GM12878 (cell line): ENCODE data around the gene GSTO1.

Experiments used
- DPF2 ChIP-seq: fragments of 450-650 bp; IDR thresholded peaks from 2 replicates; pipeline ENCODE4 v1.6.1; 2017; ENCODE audit warnings: mild to moderate bottlenecking
- MEF2A ChIP-seq: IDR thresholded peaks from 2 replicates; pipeline ENCODE4 v1.6.1; 2011; ENCODE audit warnings: low read depth, mild to moderate bottlenecking, low read length, moderate library complexity; ENCODE audit not compliant: insufficient read depth
- SP1 ChIP-seq: IDR thresholded peaks from one replicate; pipeline ENCODE4 v1.6.1; 2011; ENCODE audit warnings: low read depth, low read length
- TF ChIP-seq, protein P1 (sequence below), 3 experiments: IDR thresholded peaks in 2 of 3; conservative IDR thresholded peaks in 1 of 3; 2 replicates each; pipeline ENCODE4 v1.5.1; 2011; ENCODE audit warnings: low read depth in 3 of 3, low read length in 3 of 3, mild to moderate bottlenecking in 3 of 3, control low read depth in 2 of 3, moderate library complexity in 2 of 3, inconsistent platforms in 1 of 3, mixed read lengths in 1 of 3; ENCODE audit not compliant: control insufficient read depth in 2 of 3, insufficient read depth in 1 of 3; ENCODE audit errors: extremely low read depth in 1 of 3
- TF ChIP-seq, protein P2 (sequence below): fragments of 450-650 bp; IDR thresholded peaks from 2 replicates; pipeline ENCODE4 v1.6.1; 2017; ENCODE audit warnings: antibody characterized with exemption, mild to moderate bottlenecking, moderate library complexity

DNA sequence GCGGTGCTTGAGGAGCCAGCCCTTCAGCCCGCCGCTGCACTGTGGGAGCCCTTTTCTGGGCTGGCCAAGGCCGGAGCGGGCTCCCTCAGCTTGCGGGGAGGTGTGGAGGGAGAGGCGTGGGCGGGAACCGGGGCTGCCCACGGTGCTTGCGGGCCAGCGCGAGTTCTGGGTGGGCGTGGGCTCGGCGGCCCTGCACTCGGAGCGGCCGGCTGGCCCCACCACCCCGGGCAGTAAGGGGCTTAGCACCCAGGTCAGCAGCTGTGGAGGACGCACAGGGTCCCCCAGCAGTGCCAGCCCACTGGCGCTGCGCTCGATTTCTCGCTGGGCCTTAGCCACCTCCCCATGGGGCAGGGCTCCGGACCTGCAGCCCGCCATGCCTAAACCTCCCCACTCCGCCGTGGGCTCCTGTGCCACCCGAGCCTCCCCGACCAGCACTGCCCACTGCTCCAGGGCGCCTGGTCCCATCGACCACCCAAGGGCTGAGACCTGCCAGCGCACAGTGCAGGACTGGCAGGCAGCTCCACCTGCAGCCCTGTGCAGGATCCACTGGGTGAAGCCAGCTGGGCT, 9.5 kb upstream of the GSTO1 start:
- TF ChIP-seq SP1, result no peak
- TF ChIP-seq, protein P1, sequence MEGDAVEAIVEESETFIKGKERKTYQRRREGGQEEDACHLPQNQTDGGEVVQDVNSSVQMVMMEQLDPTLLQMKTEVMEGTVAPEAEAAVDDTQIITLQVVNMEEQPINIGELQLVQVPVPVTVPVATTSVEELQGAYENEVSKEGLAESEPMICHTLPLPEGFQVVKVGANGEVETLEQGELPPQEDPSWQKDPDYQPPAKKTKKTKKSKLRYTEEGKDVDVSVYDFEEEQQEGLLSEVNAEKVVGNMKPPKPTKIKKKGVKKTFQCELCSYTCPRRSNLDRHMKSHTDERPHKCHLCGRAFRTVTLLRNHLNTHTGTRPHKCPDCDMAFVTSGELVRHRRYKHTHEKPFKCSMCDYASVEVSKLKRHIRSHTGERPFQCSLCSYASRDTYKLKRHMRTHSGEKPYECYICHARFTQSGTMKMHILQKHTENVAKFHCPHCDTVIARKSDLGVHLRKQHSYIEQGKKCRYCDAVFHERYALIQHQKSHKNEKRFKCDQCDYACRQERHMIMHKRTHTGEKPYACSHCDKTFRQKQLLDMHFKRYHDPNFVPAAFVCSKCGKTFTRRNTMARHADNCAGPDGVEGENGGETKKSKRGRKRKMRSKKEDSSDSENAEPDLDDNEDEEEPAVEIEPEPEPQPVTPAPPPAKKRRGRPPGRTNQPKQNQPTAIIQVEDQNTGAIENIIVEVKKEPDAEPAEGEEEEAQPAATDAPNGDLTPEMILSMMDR (IDR thresholded peaks at IDR 0.05 in 2 of 3, conservative IDR thresholded peaks at IDR 0.05 in 1 of 3; ENCODE audit: control insufficient read depth in 2 of 3, extremely low read depth in 1 of 3, insufficient read depth in 1 of 3, low read depth in 3 of 3, low read length in 3 of 3), result no peak
- no peak for TF ChIP-seq DPF2
- no peak for TF ChIP-seq MEF2A
- TF ChIP-seq, protein P2, sequence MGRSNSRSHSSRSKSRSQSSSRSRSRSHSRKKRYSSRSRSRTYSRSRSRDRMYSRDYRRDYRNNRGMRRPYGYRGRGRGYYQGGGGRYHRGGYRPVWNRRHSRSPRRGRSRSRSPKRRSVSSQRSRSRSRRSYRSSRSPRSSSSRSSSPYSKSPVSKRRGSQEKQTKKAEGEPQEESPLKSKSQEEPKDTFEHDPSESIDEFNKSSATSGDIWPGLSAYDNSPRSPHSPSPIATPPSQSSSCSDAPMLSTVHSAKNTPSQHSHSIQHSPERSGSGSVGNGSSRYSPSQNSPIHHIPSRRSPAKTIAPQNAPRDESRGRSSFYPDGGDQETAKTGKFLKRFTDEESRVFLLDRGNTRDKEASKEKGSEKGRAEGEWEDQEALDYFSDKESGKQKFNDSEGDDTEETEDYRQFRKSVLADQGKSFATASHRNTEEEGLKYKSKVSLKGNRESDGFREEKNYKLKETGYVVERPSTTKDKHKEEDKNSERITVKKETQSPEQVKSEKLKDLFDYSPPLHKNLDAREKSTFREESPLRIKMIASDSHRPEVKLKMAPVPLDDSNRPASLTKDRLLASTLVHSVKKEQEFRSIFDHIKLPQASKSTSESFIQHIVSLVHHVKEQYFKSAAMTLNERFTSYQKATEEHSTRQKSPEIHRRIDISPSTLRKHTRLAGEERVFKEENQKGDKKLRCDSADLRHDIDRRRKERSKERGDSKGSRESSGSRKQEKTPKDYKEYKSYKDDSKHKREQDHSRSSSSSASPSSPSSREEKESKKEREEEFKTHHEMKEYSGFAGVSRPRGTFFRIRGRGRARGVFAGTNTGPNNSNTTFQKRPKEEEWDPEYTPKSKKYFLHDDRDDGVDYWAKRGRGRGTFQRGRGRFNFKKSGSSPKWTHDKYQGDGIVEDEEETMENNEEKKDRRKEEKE, result no peak
